K562 (cell line): ENCODE measurements around the gene CPSF4. TPM values are rescaled to one million over a fixed set of nuclear protein-coding genes. Genes with fewer than 3 reads are reported as not detected.

Experiments used
- ATF1 ChIP-seq, 2 experiments: fragments of 450-650 bp in 1 of 2; IDR thresholded peaks; 2 replicates each; pipeline ENCODE4 v1.6.1; 2016; ENCODE audit warnings: missing compliant biosample characterization in 1 of 2, missing genetic modification characterization in 1 of 2
- ATF7 ChIP-seq: fragments of 450-650 bp; IDR thresholded peaks from 2 replicates; pipeline ENCODE4 v1.7.1; 2014; ENCODE audit warnings: mild to moderate bottlenecking, moderate library complexity
- GTF2A2 ChIP-seq: IDR thresholded peaks from 2 replicates; pipeline ENCODE4 v1.6.1; 2016; ENCODE audit warnings: mild to moderate bottlenecking, missing genetic modification characterization, missing compliant biosample characterization
- MTA3 ChIP-seq: fragments of 450-650 bp; formaldehyde crosslinking; IDR thresholded peaks from 2 replicates; pipeline ENCODE4 v1.6.1; 2017; ENCODE audit warnings: mild to moderate bottlenecking, borderline replicate concordance
- PTBP1 ChIP-seq: fragments of 200-400 bp; formaldehyde crosslinking; IDR thresholded peaks from 2 replicates; pipeline ENCODE4 v1.6.1; 2017; ENCODE audit warnings: low read depth, low read length
- SMARCB1 ChIP-seq: IDR thresholded peaks from 2 replicates; pipeline ENCODE4 v1.6.1; 2011; ENCODE audit warnings: improper control_type of control experiment, low read depth; ENCODE audit not compliant: insufficient read length
- SRSF7 ChIP-seq: fragments of 200-400 bp; formaldehyde crosslinking; optimal IDR thresholded peaks from 2 replicates; pipeline ENCODE3; 2017; ENCODE audit warnings: mild to moderate bottlenecking, low read depth, low read length
- ZBTB8A ChIP-seq: fragments of 450-650 bp; IDR thresholded peaks from 2 replicates; pipeline ENCODE4 v1.6.1; 2018; ENCODE audit warnings: mild to moderate bottlenecking, moderate library complexity; ENCODE audit not compliant: partially characterized antibody
- ZNF3 ChIP-seq: fragments of 250-450 bp; sonication (Bioruptor Pico); IDR thresholded peaks from 2 replicates; pipeline ENCODE4 v1.5.0; 2021; ENCODE audit warnings: mild to moderate bottlenecking, moderate library complexity
- ZNF707 ChIP-seq: fragments of 250-450 bp; sonication (Bioruptor Pico); conservative IDR thresholded peaks from 2 replicates; pipeline ENCODE4 v1.8.0; 2022; ENCODE audit warnings: inconsistent platforms, mild to moderate bottlenecking, moderate library complexity
- ZNF75A ChIP-seq: fragments of 450-650 bp; formaldehyde crosslinking; IDR thresholded peaks from 2 replicates; pipeline ENCODE4 v1.4.0; 2020; ENCODE audit warnings: mild to moderate bottlenecking
- polyA plus RNA-seq, 8 experiments: library from polyadenylated mRNA; depleted of rRNA in 4 of 8; stranded (reverse) in 5 of 8; unstranded in 3 of 8; fragments of >200 nt; fragmentation: Nextera tagmentation in 2 of 8; fragmentation: Illumina TruSeq in 1 of 8; extraction: Ambion mirVana in 2 of 8; extraction: Trizol in 1 of 8; gene quantifications; 2 replicates each; pipeline versions ENCODE4 v1.2.1 to v1.2.3, GENCODE V29; 2011 to 2014; ENCODE audit warnings: inconsistent platforms in 1 of 8, missing spikeins in 1 of 8
- total RNA-seq, 7 experiments: library from RNA; depleted of rRNA in 6 of 7; stranded (reverse); fragments of >200 nt in 6 of 7; fragmentation: Illumina TruSeq in 2 of 7; extraction: Trizol in 2 of 7; gene quantifications; 2 replicates each; pipeline versions ENCODE4 v1.2.1 to v1.2.3, GENCODE V29; 2011 to 2021; ENCODE audit warnings: low replicate concordance in 1 of 7
- TF ChIP-seq, protein P1 (sequence below): sonication (generic); formaldehyde crosslinking; IDR thresholded peaks from 2 replicates; pipeline ENCODE4 v1.8.1; 2023; ENCODE audit warnings: missing genetic modification reagents, mild to moderate bottlenecking, borderline replicate concordance
- TF ChIP-seq, protein P2 (sequence below): fragments of 450-650 bp; IDR thresholded peaks from 2 replicates; pipeline ENCODE4 v1.7.0; 2016; ENCODE audit warnings: borderline replicate concordance
- TF ChIP-seq, protein P3 (sequence below): sonication (generic); IDR thresholded peaks from 2 replicates; pipeline ENCODE4 v1.6.1; 2016
- TF ChIP-seq, protein P4 (sequence below): fragments of 200-800 bp; sonication (Bioruptor generic); IDR thresholded peaks from 2 replicates; pipeline ENCODE4 v1.6.1; 2017; ENCODE audit warnings: missing genetic modification characterization, missing compliant biosample characterization

The CPSF4 gene
- total and polyA plus RNA-seq, 9 of the 15 experiments (the other 6 are each of a cell fraction or from before 2014, with no cell fraction given): 16.9 to 118 (median 71.7) TPM

DNA sequence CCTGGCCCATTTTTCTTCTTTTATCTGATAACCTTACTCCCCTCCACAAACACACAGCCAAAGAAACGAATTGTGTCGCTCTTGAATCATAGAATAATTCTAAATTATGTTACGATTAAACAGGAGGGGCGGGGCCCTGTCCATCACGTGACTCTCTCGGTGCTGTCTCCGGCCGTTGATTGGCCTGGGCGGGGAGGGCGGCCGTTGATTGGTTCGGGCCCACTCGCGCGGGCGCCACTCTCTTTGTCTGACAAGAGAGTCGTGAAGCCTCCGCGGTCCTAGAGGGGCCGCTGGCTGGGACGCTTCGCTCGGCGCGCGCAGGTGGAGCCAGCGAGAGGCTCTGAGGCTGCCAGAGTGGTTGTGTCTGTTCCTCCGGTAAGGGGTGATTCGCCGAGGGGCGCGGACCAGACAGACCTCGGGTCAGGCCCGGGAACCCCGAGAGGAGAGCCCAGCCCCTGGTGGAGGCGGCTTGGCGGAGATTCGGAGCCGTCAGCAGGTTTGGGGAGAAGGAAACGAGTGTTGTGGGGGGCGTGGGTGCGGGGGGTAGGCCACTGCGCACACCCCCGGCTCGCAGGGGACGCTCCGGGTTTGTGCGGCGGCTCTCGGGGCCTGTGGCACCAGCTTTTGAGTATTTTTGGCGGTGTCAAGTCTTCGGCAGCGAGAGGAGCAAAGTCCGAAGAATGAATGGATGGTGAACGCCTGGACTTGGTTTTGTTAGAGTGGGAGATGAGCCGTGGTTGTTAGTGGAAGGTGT lies 34.0 kb downstream of the CPSF4 start, which contains the start of gene ZNF789 (continued):
- TF ChIP-seq, protein P1, sequence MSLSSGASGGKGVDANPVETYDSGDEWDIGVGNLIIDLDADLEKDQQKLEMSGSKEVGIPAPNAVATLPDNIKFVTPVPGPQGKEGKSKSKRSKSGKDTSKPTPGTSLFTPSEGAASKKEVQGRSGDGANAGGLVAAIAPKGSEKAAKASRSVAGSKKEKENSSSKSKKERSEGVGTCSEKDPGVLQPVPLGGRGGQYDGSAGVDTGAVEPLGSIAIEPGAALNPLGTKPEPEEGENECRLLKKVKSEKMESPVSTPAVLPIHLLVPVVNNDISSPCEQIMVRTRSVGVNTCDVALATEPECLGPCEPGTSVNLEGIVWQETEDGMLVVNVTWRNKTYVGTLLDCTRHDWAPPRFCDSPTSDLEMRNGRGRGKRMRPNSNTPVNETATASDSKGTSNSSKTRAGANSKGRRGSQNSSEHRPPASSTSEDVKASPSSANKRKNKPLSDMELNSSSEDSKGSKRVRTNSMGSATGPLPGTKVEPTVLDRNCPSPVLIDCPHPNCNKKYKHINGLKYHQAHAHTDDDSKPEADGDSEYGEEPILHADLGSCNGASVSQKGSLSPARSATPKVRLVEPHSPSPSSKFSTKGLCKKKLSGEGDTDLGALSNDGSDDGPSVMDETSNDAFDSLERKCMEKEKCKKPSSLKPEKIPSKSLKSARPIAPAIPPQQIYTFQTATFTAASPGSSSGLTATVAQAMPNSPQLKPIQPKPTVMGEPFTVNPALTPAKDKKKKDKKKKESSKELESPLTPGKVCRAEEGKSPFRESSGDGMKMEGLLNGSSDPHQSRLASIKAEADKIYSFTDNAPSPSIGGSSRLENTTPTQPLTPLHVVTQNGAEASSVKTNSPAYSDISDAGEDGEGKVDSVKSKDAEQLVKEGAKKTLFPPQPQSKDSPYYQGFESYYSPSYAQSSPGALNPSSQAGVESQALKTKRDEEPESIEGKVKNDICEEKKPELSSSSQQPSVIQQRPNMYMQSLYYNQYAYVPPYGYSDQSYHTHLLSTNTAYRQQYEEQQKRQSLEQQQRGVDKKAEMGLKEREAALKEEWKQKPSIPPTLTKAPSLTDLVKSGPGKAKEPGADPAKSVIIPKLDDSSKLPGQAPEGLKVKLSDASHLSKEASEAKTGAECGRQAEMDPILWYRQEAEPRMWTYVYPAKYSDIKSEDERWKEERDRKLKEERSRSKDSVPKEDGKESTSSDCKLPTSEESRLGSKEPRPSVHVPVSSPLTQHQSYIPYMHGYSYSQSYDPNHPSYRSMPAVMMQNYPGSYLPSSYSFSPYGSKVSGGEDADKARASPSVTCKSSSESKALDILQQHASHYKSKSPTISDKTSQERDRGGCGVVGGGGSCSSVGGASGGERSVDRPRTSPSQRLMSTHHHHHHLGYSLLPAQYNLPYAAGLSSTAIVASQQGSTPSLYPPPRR: no peak
- TF ChIP-seq GTF2A2 (0 out of 2 replicates have a peak, but pooled peaks have one; percentile 28), ATF1 (CRISPR knock-in tag; IDR thresholded peaks at IDR 0.05) (no peak), ATF1 (tag; IDR thresholded peaks at IDR 0.05) (peak; percentile 82), ATF7 (peak; percentile 58), PTBP1 (no peak), SMARCB1 (no peak), MTA3 (no peak; the same call in 1 of the 2 replicates), ZNF75A (CRISPR knock-in tag) (no peak), ZNF3 (CRISPR knock-in tag) (no peak), SRSF7 (no peak), ZBTB8A (no peak), ZNF707 (no peak)
- TF ChIP-seq, protein P2, sequence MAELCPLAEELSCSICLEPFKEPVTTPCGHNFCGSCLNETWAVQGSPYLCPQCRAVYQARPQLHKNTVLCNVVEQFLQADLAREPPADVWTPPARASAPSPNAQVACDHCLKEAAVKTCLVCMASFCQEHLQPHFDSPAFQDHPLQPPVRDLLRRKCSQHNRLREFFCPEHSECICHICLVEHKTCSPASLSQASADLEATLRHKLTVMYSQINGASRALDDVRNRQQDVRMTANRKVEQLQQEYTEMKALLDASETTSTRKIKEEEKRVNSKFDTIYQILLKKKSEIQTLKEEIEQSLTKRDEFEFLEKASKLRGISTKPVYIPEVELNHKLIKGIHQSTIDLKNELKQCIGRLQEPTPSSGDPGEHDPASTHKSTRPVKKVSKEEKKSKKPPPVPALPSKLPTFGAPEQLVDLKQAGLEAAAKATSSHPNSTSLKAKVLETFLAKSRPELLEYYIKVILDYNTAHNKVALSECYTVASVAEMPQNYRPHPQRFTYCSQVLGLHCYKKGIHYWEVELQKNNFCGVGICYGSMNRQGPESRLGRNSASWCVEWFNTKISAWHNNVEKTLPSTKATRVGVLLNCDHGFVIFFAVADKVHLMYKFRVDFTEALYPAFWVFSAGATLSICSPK: no peak
- TF ChIP-seq, protein P3, sequence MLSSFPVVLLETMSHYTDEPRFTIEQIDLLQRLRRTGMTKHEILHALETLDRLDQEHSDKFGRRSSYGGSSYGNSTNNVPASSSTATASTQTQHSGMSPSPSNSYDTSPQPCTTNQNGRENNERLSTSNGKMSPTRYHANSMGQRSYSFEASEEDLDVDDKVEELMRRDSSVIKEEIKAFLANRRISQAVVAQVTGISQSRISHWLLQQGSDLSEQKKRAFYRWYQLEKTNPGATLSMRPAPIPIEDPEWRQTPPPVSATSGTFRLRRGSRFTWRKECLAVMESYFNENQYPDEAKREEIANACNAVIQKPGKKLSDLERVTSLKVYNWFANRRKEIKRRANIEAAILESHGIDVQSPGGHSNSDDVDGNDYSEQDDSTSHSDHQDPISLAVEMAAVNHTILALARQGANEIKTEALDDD: no peak
- TF ChIP-seq, protein P4, sequence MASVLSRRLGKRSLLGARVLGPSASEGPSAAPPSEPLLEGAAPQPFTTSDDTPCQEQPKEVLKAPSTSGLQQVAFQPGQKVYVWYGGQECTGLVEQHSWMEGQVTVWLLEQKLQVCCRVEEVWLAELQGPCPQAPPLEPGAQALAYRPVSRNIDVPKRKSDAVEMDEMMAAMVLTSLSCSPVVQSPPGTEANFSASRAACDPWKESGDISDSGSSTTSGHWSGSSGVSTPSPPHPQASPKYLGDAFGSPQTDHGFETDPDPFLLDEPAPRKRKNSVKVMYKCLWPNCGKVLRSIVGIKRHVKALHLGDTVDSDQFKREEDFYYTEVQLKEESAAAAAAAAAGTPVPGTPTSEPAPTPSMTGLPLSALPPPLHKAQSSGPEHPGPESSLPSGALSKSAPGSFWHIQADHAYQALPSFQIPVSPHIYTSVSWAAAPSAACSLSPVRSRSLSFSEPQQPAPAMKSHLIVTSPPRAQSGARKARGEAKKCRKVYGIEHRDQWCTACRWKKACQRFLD (CRISPR knock-in tag): no peak
